GM04503 (cell line): Measurements from ENCODE around the gene CROT.
A peak's percentile ranks its signal among the peaks of the same experiment; 100 is the strongest.

Experiments
- DNase-seq: peaks from one replicate; pipeline ENCODE4 v3.0.0-alpha.2; 2012; ENCODE audit warnings: low read depth

The CROT gene

GRCh38 chr7:87344446-87344845, 1.0 kb upstream of the CROT start:
- DNase-seq: no peak

- no peak for DNase-seq
Observed at GRCh38 chr7:87345962-87346371, 503 bp downstream of the CROT start.

DNA sequence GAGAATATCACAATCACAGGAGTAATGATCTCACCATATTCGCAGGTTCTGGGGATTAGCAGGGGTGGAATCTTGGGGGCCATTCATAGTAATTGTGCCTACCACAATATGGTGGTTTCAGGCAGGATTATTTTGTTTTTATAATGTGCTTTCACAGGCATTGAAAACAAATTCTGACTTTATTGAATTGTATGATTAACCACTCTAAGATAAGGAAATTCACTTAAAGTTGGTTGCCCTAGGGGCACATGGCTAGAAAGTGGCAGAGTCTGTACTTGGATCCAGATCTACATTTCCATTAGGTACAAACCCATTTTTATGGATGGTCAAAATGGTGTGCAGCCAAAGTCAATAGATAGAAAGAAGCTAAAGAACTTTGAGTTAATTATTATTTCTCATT, 1.7 kb downstream of the CROT start:
- DNase-seq: no peak

- no peak for DNase-seq
Observed at GRCh38 chr7:87347664-87348063, 2.2 kb downstream of the CROT start.

DNA sequence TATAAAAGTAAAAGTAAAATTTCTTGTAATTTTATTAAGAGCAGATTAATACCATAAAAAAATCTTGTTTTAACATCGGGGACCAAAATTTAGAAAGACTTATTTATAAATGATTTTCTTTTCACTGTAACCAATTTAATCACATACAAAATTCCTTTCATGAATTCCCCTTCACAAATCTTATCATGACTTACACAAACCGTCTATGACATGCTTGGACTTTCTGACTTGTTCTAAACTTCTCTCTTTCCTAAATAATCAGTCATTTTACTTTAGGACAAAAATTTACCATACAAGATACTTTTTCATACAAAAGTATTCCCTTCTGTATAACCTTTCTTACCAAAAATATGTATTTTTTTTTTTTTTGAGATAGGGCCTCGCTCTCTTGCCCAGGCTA, 9.3 kb downstream of the CROT start:
- DNase-seq: no peak

GRCh38 chr7:87356448-87356847, 11.0 kb downstream of the CROT start:
- DNase-seq: no peak

- peak; percentile 27 for DNase-seq
Observed at GRCh38 chr7:87359366-87359765, 13.9 kb downstream of the CROT start.

DNA sequence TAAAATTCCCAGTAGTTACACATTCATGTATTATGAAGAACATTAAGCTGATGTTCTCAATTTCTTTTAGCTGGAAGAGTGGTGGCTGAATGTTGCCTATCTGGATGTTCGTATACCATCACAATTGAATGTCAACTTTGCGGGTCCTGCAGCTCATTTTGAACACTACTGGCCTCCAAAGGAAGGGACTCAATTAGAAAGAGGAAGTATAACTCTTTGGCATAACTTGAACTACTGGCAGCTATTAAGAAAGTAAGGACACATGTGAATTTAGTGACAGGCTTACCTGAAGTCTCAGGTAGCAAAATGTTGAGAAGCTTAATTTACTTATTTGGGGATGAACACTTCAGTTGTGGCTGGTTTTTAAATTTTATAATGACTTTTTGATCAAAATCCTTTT, 15.9 kb downstream of the CROT start:
- no peak for DNase-seq

DNA sequence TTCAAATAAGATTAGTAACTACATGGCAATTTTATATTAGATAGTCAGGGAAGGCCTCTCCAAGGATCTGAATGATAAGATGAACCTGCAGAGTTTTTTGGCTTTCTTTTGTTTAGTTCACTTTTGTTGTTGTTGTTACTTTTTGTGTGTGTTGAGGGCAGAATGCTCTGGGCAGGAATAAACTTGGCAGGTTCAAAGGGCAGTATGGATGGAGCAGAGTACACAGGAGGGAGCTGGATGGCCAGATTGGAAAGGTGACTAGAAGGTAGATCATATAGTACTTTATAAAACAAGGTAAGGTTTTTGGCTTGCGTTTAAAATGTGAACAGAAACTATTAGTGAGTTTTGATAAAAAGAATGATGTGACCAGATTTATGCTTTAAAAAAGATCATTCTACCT, 17.9 kb downstream of the CROT start:
- DNase-seq: no peak

- no peak for DNase-seq
Observed at GRCh38 chr7:87364246-87364645, 18.8 kb downstream of the CROT start.

- DNase-seq: no peak
Observed at GRCh38 chr7:87369216-87369615, 23.8 kb downstream of the CROT start.

- no peak for DNase-seq
Observed at GRCh38 chr7:87370660-87371180, 25.3 kb downstream of the CROT start.

- no peak for DNase-seq
Observed at GRCh38 chr7:87375662-87376435, 30.4 kb downstream of the CROT start.

DNA sequence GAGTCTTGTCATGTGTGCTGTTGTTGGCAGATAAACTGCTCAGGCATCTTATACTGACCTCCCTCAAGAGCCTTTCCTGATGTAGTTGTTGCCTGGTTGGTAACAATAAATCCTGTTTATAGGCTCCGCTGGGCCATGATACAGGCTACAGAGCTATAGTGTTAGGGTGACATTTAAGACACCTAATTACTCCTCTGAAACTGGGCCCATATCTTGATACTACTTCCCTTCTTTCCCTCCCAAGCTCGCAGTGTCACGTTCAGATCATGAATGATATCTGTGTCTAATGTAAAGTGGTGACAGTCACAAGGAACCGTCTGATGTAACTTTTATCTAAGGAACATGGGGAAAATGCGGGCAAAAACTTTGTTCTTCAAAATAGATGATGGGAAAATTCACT, 35.4 kb downstream of the CROT start:
- no peak for DNase-seq

GRCh38 chr7:87391020-87391701, 45.7 kb downstream of the CROT start:
- DNase-seq: no peak

GRCh38 chr7:87395442-87396020, 50.1 kb downstream of the CROT start:
- no peak for DNase-seq

DNA sequence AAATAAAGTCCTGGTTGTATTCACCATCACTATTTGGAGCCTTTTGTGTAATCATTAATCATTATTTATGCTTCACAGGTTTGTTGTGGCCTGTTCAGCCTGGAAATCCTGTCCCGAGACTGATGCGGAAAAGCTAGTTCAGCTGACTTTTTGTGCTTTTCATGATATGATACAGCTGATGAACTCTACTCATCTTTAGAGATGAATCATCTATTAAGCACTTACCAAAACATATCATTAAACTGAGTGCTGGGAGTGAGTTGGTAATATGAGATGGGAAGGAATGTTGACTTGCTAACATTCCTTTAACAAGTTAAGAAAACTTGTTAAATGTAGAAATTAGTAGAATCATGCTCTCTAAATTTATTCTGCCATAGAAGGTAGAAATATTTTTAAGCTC, 53.0 kb downstream of the CROT start:
- DNase-seq: peak; percentile 58

GRCh38 chr7:87404674-87405073, 59.2 kb downstream of the CROT start:
- no peak for DNase-seq

DNA sequence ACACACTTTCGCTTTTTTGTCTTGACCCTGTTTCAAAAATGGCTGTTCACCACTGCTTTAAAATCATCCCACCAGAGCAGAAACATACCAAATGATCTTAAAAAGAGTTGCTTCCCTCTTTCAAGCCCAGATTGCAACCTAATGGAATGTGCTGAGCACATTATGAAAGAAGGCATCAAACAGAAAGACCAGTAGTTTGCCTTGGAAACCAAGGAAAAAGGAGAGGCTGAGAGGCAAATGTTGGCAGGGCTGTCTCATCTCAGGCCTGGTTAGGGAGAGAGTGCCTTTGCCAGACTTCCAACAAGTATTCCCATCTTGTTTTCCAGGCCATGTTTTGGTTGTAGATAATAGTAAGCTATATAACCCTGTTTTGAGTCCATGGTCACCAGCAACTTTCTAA, 65.7 kb downstream of the CROT start:
- DNase-seq: peak; percentile 22

- no peak for DNase-seq
Observed at GRCh38 chr7:87413029-87413428, 67.6 kb downstream of the CROT start.

- DNase-seq: peak; percentile 39
Observed at GRCh38 chr7:87413951-87414793, 68.7 kb downstream of the CROT start.

- no peak for DNase-seq
Observed at GRCh38 chr7:87414794-87415188, 69.3 kb downstream of the CROT start.
